Measurements from ENCODE around the gene NFIA.
A peak's percentile ranks its signal among the peaks of the same experiment; 100 is the strongest.

Gene NFIA

GRCh38 chr1:61043010-61043820, 39.1 kb upstream of the NFIA start (continued):
- no peak for TF ChIP-seq PRDM6 (tag by site-specific recombination; IDR thresholded peaks at IDR 0.05)
- TF ChIP-seq ZNF645 (tag by site-specific recombination; IDR thresholded peaks at IDR 0.05), result no peak
- no peak for TF ChIP-seq ZNF221 (tag by site-specific recombination; IDR thresholded peaks at IDR 0.05; ENCODE audit: borderline replicate concordance)
- TF ChIP-seq TCF7L2 (IDR thresholded peaks at IDR 0.05; ENCODE audit: borderline replicate concordance, low read depth, low read length), result no peak
- no peak for TF ChIP-seq ZNF114 (tag by site-specific recombination; IDR thresholded peaks at IDR 0.05)
- TF ChIP-seq INSM2 (tag by site-specific recombination; IDR thresholded peaks at IDR 0.05), result no peak
- TF ChIP-seq ZNF747 (tag by site-specific recombination; IDR thresholded peaks at IDR 0.05), result no peak
- TF ChIP-seq ZBTB48 (tag by site-specific recombination; IDR thresholded peaks at IDR 0.05), result peak; percentile 50; the same call in 1 of the 2 replicates
- TF ChIP-seq ZNF341 (tag by site-specific recombination; IDR thresholded peaks at IDR 0.05; ENCODE audit: low read depth), result no peak
- no peak for TF ChIP-seq ZNF488 (tag by site-specific recombination; IDR thresholded peaks at IDR 0.05)
- TF ChIP-seq ZNF473 (tag by site-specific recombination; IDR thresholded peaks at IDR 0.05), result no peak
- TF ChIP-seq ZNF366 (tag by site-specific recombination; conservative IDR thresholded peaks at IDR 0.05), result no peak
- TF ChIP-seq MYNN (tag by site-specific recombination; IDR thresholded peaks at IDR 0.05; ENCODE audit: borderline replicate concordance), result no peak
- no peak for TF ChIP-seq KLF1 (tag by site-specific recombination; IDR thresholded peaks at IDR 0.05)
- TF ChIP-seq GLIS1 (tag by site-specific recombination; IDR thresholded peaks at IDR 0.05), result peak; percentile 50; the same call in 1 of the 2 replicates
- no peak for TF ChIP-seq SCRT2 (tag by site-specific recombination; IDR thresholded peaks at IDR 0.05)
- no peak for TF ChIP-seq OVOL3 (tag by site-specific recombination; IDR thresholded peaks at IDR 0.05)
- no peak for TF ChIP-seq GLI2 (tag by site-specific recombination; IDR thresholded peaks at IDR 0.05; ENCODE audit: borderline replicate concordance, low read depth)
- TF ChIP-seq ZNF701 (tag by site-specific recombination; IDR thresholded peaks at IDR 0.05), result no peak
- TF ChIP-seq ZNF223 (tag by site-specific recombination; IDR thresholded peaks at IDR 0.05), result no peak
- TF ChIP-seq KLF9 (tag by site-specific recombination; IDR thresholded peaks at IDR 0.05; ENCODE audit: low read depth), result no peak
- TF ChIP-seq RBAK (tag by site-specific recombination; IDR thresholded peaks at IDR 0.05), result no peak
- no peak for TF ChIP-seq ZNF157 (tag by site-specific recombination; IDR thresholded peaks at IDR 0.05)
- TF ChIP-seq ZNF513 (tag by site-specific recombination; IDR thresholded peaks at IDR 0.05), result no peak
- no peak for TF ChIP-seq ZNF664 (tag by site-specific recombination; IDR thresholded peaks at IDR 0.05)
- no peak for TF ChIP-seq TSHZ1 (tag by site-specific recombination; IDR thresholded peaks at IDR 0.05; ENCODE audit: borderline replicate concordance)
- TF ChIP-seq ZNF791 (tag by site-specific recombination; IDR thresholded peaks at IDR 0.05), result no peak
- TF ChIP-seq ZNF433 (tag by site-specific recombination; IDR thresholded peaks at IDR 0.05; ENCODE audit: low read depth), result no peak
- TF ChIP-seq ZFP69B (tag by site-specific recombination; IDR thresholded peaks at IDR 0.05), result no peak
- peak; percentile 80; the same call in 1 of the 2 replicates for TF ChIP-seq ZNF561 (tag by site-specific recombination; IDR thresholded peaks at IDR 0.05; ENCODE audit: borderline replicate concordance)
- TF ChIP-seq ZNF514 (tag by site-specific recombination; IDR thresholded peaks at IDR 0.05), result no peak

All from HEK293 (cell line).